ENCODE measurements around the gene SUB1. TPM values are rescaled to one million over a fixed set of nuclear protein-coding genes. Genes with fewer than 3 reads are reported as not detected.

Gene SUB1
- total RNA-seq, 4 donors from 2014 or later = 142 to 466 (median 206) TPM

DNA sequence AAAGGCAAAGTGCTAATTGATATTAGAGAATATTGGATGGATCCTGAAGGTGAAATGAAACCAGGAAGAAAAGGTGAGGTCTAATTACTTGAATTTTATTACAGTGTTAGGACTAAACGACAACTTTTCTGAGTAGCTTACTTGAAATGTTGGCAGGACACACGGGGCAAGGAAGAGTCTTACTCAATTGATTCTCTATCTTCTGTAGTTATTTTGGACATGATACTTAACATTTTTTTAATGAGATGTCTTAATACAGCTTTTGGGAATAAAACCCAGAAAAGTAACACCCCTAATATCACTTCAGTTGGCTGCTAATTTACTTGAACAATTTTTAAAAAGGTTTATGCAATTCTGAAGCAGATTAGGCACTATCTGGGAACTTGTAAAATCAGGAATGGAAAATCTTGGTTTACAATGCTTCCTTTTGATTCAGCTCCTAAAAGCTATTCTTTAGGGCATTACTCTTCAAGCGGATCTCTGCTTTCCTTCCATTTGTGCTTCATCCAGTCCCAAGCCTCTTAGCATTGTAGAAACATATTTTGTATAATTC lies 13.7 kb downstream of the SUB1 start:
- TF ChIP-seq, protein P1, sequence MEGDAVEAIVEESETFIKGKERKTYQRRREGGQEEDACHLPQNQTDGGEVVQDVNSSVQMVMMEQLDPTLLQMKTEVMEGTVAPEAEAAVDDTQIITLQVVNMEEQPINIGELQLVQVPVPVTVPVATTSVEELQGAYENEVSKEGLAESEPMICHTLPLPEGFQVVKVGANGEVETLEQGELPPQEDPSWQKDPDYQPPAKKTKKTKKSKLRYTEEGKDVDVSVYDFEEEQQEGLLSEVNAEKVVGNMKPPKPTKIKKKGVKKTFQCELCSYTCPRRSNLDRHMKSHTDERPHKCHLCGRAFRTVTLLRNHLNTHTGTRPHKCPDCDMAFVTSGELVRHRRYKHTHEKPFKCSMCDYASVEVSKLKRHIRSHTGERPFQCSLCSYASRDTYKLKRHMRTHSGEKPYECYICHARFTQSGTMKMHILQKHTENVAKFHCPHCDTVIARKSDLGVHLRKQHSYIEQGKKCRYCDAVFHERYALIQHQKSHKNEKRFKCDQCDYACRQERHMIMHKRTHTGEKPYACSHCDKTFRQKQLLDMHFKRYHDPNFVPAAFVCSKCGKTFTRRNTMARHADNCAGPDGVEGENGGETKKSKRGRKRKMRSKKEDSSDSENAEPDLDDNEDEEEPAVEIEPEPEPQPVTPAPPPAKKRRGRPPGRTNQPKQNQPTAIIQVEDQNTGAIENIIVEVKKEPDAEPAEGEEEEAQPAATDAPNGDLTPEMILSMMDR (IDR thresholded peaks at IDR 0.05; ENCODE audit: low read depth) = no peak

DNA sequence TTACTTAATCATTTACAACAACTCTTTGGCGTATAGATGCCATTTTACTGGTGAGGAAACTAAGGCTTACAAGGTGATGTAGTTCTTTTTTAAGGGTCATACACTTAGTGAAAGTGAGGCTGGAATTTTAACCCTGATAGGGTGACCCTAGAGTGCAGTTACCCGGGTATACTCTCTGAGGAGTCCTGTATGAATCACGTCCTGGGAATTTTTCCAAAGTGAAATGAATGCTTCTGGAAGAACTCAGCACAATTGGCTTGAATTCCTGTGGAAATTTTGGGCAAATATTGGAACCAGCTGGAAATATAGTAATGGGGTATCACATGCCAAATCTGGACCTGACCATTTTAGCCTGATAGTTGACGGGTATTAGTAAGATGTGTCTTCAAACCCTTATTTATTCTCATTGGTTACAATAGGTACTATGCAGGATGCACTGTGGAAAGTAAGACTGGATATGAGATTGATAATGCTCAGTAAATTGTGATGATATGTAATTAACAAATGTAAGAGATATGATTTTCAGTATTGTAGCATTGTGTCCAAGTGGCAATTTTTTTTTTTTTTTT lies 14.8 kb downstream of the SUB1 start:
- TF ChIP-seq, protein P1 (IDR thresholded peaks at IDR 0.05; ENCODE audit: low read depth) = no peak

DNA sequence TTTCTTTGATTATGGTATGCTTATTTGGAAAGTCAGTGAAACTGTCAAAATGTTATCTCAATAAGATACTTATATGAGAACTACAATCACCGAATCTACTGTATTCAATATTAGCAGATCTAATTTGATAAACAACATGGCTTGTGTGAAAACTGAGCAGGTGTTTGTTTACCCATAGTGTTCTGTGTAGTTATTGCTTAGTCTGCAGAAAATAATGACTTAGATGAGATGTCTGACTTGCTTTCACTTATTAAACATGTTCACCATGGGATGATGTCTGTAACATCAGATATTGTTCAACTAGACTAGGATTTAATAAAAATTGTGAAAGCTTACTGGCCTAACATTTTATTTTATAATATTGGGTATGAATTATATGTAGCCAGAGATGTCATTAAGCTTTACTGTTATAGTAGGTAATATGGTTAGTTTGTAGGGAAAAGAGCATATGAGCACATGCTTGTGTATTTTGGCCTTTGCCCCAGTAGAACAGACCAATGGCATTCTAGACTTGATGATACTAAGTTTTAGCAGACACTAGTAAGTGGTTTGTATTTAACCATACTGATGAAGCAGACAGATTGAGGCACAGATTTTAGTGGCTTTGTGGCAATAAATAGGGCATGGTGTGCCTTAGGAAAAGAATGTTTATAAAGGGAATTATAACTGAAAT lies 16.4 kb downstream of the SUB1 start:
- TF ChIP-seq, protein P1 (IDR thresholded peaks at IDR 0.05; ENCODE audit: low read depth) = no peak

DNA sequence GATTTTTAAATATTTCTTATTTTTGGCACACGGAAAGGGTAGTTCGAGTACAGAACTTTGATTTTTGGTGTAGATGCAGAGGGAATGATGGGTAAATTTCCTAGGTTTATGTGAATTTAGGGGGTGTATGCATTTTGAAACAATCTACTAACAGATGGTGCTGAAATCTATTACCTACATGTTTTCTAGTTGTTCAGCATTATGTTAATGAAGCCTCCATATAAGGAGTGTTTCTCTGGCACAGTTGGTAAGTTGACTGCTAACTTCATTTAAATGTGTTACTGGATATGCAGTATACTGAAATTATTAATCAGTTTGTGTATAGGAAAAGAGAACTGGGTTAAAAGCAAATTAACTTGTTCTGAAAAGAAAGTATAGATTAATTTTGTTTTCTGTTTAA lies 17.5 kb downstream of the SUB1 start:
- TF ChIP-seq, protein P1 (IDR thresholded peaks at IDR 0.05; ENCODE audit: low read depth) = no peak

DNA sequence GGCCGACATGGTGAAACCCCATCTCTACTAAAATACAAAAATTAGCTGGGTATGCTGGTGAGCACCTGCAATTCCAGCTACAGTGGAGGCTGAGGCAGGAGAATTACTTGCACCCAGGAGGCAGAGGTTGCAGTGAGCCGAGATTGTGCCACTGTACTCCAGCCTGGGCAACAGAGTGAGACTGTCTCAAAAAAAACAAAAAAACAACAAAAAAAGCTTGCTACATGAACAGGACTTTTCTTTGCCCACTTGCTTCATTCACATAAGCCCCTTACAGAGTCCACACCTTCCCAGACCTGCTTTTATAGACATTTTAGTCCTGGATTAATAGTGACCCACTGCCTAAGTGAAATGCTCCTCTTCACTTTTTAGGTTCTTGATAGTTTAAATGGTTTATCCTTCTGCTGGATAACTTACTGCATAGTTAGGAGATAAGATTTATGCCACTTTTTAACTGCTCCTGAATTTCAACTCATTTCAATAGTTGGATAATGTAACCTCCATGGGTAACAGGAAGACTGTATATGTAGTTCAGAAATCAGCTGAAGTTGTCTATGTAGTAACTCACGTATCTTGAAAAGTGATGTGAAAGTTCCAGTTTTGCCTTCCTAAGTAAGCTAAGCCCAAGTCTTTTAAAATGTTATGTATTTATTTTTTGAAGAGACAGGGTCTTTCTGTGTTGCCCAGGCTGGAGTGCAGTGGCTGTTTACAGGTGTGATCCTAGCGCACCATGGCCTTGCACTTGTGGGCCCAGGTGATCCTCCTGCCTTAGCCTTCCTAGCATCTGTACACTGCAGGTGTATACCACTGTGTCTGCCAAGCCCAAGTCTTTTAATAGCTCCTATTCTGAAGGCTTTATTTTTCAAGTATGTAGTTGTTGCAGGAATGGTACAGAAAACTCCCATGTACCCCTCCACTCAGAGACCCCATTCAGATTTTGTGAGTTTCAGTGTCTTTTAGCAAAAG lies 19.7 kb downstream of the SUB1 start:
- TF ChIP-seq, protein P1 (IDR thresholded peaks at IDR 0.05; ENCODE audit: low read depth) = no peak

DNA sequence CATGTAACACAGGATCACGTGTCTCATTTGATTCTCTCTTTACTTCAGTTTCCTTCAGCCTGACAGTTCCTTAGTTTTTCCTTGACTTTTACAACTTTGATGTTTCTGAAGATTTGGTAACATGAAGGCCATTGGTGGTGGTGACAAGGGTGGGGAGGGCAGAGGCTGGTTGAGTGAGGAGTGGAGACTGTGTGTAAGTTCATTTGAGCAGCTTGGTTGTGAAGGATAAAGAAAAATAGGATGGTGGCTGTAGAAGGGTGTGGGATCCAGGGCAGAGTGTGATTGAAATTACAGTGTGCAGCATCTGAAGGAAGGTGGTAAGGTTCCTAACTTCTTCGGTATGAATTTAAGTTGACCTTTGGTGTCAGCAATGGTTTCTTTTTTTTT lies 20.4 kb downstream of the SUB1 start:
- TF ChIP-seq, protein P1 (IDR thresholded peaks at IDR 0.05; ENCODE audit: low read depth) = no peak
